Uterine smooth muscle cell (primary cell): ENCODE measurements around the gene ZNF620. TPM values are rescaled to one million over a fixed set of nuclear protein-coding genes. Genes with fewer than 3 reads are reported as not detected.

Source experiments
- total RNA-seq: library from RNA; depleted of rRNA; stranded (reverse); fragments of >200 nt; gene quantifications from 2 replicates; pipeline ENCODE4 v1.2.3, GENCODE V29; 2014

ZNF620 gene
- total RNA-seq = 0.87 and 1.1 TPM in 2 replicates

DNA sequence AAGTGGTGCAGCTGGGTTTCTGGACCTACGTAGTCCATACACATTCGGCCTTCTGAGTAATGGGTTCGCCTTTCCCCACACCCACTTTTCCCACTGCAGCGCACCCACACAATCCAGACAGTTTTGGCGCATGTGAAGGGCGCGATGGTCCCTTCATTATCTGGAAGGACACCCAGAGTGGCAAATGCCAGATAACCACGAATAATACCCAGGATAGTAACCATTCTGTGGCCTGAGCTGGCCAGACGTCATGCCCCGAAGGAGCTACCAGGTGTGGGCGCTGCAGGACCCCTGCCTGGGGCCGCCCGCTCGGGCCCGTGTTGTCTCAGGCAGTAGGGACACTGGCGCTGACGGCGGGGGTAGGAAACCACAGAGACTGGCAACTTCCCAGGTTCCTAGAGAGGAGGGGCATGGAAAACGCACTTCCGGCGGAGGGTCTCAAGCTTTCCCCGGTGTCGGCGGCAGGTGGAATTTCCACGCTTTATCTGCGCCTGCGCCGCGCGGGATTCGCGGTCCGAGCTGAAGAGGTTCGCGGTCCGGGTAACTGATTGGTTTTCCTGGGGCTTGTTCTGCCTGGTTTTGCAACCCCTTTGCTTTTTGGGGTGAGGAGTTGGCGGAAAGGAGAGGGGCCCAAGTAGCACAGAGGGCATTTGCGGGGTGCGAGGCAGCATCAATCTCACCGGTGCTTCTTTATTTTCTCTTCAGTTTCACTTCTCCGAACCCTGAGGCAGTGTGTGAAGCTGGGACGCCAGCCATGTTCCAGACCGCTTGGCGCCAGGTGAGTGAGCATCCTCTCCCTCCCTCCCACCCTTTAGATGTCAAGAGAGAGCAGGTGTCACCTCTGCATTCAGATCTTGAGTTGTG, at the start of gene ZNF620:
TSS of gene ZNF620 (plus strand) at position 441 of the 864 bp plus-strand sequence. CDS start at position 755, 314 bp downstream.

DNA sequence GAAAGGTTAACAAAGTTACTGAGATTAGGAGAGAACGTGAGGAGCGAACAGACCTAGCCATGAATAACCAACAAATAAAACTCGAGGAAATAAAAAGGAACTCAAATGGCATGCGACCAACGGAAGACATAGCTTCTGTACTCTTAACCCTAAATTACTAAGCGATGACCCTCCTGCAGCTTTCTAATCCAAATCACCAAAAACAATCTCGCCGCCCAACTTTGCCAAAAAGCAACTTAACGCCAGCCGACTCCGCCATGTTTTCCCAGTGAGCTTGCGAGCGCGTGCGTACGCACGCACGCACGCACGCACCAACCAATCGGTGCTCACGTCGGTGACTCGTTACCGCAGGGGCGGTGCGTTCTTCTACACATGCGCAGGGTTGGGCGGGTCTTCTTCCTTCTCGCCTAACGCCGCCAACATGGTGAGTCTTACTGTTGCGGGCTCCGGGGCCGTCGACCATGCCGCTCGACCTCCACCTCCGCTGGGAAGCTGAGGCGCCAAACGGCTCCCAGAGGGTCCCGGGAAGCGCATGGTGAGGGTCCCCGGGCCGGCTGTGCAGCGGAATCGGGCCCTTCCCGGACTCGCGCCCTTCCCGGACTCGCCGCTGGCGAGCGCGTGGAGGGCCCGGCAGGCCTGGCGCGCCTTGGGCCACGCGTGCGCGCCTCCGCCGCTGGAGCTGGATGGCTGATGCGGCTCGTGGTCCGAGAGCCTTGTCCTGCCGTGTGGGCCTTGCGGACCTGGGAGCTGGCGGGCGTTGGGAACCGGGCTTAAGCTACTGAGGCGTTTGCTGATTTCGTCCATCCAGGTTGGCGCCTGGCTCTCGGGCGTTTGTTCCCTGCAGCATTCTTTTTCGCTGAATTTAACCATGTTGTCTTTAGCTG, 48.7 kb upstream of the ZNF620 start, which contains the start of gene RPL14:
TSS of gene RPL14 (plus strand) at position 400 of the 884 bp plus-strand sequence. CDS start at position 533, 133 bp downstream.

DNA sequence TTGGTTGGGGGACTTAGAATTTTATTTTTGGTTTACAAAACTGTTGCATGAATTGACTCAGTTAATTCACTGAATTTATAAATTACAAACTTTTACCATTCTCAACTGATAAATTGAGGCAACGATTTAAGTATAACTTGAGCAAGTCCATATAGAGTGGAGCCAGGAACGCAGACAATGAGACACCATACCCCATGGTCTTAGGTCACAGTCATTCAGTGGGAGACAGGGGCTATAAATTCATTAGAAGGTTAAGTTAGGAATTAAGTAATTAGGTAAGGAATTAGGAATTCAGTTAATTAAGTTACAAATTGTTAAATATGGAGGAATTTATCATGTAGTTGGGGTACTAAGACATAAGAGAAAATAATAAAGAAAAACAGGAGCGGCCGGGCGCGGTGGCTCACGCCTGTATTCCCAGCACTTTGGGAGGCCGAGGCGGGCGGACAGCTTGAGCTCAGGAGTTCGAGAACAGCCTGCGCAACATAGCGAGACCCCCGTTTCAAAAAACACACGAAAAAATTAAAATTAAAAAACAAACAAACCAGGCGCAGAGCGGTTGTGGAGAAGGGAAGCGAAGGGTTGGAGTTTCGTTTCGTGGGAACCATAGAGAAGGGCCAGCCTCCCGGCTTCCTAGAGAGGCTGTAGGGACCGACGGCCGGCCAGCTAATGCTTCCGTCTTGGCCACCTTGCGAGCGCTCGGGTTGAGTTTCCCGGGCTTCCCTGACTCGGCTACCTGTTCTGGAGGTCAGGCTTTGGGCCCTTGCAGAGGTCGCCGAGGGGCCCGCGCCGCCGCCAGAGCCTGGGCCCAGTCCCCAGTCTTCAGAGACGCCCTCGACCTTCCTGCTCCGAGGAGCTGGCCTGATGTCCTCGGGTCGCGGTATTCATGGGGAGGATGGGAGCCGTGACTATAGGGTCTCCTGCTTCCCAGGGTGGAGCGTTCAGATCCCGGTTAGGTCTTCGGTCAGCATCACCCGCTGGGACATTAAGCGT, 29.1 kb upstream of the ZNF620 start, which contains the start of gene ZNF619:
TSS of gene ZNF619 (plus strand) at position 645 of the 993 bp plus-strand sequence. CDS start 858 bp downstream, outside the sequence.

DNA sequence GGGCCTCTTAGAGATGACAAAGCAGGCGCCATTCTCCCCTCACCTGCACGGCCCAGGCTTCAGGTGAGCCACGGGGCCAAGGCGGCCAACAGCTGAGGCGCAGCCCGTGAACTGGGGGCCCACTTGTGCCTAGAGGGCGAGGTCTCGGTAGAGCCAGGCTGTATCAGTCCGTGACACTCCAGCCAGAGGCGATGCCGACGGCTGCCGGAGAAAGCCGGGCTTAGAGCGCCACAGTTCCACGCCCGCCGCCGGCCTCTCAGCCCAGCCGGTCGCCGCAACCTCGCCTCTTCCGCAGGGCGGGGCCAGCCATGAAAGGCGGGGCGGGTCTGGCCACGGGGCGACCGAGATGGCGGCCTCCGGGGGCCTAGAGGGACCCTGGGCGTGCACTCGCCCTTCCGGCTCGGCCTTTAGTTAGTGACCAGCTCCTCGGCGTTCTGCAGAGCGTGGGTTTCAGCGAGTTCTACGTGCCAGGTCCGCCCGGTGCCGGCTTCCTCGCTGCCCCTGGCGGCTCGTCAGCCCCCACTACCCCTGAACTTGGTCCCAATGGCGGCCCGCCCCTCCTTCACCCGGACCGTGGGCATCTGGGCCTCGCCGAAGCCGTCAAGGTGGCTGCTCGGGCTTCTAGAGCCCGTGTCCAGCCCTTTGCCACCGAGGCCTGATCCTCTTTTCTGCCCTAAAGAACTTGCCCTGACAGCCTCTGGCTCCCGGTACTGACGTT, 18.9 kb downstream of the ZNF620 start, which contains the start of gene ZNF621:
TSS of gene ZNF621 (plus strand) at position 393 of the 718 bp plus-strand sequence. CDS start 881 bp downstream, outside the sequence.

Other genes starting within 250 kb of the ZNF620 start
- gene EIF1B, start 196.3 kb upstream of the ZNF620 start, total RNA-seq = 13.9 and 18.2 TPM in 2 replicates
- gene ENTPD3, start 118.9 kb upstream of the ZNF620 start, total RNA-seq = not detected in 2 replicates
- 331 and 354 TPM in 2 replicates for gene RPL14, start 48.7 kb upstream of the ZNF620 start, total RNA-seq
- 6.8 and 9.0 TPM in 2 replicates for gene ZNF619, start 28.9 kb upstream of the ZNF620 start, total RNA-seq
- gene ZNF621, start 18.9 kb downstream of the ZNF620 start, total RNA-seq = 15.5 and 20.4 TPM in 2 replicates